K562 (cell line): ENCODE data around the gene ITGA6. TPM values are rescaled to one million over a fixed set of nuclear protein-coding genes. Genes with fewer than 3 reads are reported as not detected.

Experiments
- ATAC-seq: fragments of 200-7000 bp; cut with Tn5 transposase; 3 replicates; pipeline ENCODE4 v1.9.1; 2020; ENCODE audit warnings: moderate library complexity
- BruUV-seq: library from RNA; stranded (reverse); fragments of 400-500 nt; replicated peaks from 2 replicates; lab custom pipeline; 2021; lab: Mats Ljungman, UMichigan
- CTCF ChIA-PET: fragments of 300-600 bp; formaldehyde crosslinking; extraction: SDS; loops from one replicate; lab custom pipeline; 2021; ENCODE audit warnings: low intra/inter-chr PET ratio; lab: Yijun Ruan, JAX
- POLR2A ChIA-PET: fragments of 300-600, 350-650 bp; sonication (Branson Sonifier 250); formaldehyde crosslinking; extraction: SDS; loops from one replicate; lab custom pipeline; 2021; ENCODE audit warnings: antibody characterized with exemption, inconsistent platforms; lab: Yijun Ruan, JAX
- DNase-seq, 4 experiments: peaks; one replicate each; pipeline versions ENCODE4 v3.0.0 to v3.0.0-alpha.2; 2011 to 2018; ENCODE audit warnings: low spot score in 3 of 4, mixed read lengths in 3 of 4; ENCODE audit errors: extremely low read depth in 1 of 4
- FAIRE-seq: peaks from 2 replicates; lab custom pipeline; 2011; peaks lifted over from hg19 to GRCh38; lab: Jason Lieb, UNC
- H2AFZ ChIP-seq: 2 replicates; pipeline ENCODE4 v1.6.0; 2011; ENCODE audit warnings: low read depth, low read length, control low read depth, inconsistent platforms
- H3K27ac ChIP-seq: fragments of 200-600 bp; 3 replicates; pipeline ENCODE4 v1.8.0; 2011; ENCODE audit warnings: low read depth, mild to moderate bottlenecking, control low read depth, inconsistent platforms, low read length, moderate library complexity, mixed read lengths; ENCODE audit errors: extremely low read depth
- H3K27me3 ChIP-seq, 2 experiments: fragments of 300-600 bp in 1 of 2; 2 replicates in 1 of 2; 3 replicates in 1 of 2; pipeline versions ENCODE4 v1.6.0 to v1.8.0; 2011; ENCODE audit warnings: inconsistent platforms in 2 of 2, low read length in 2 of 2, mild to moderate bottlenecking in 1 of 2, mixed read lengths in 1 of 2, moderate library complexity in 1 of 2; ENCODE audit not compliant: control insufficient read depth in 2 of 2, insufficient read depth in 2 of 2
- H3K36me3 ChIP-seq: fragments of 300-600 bp; 3 replicates; pipeline ENCODE4 v1.8.0; 2011; ENCODE audit warnings: mild to moderate bottlenecking, low read length, inconsistent platforms; ENCODE audit not compliant: control insufficient read depth, insufficient read depth
- H3K4me1 ChIP-seq, 2 experiments: fragments of 200-600 bp in 1 of 2; replicated peaks in 1 of 2; 2 replicates in 1 of 2; 3 replicates in 1 of 2; pipeline versions ENCODE4 v1.5.1 to v1.8.0; 2011; ENCODE audit warnings: inconsistent platforms in 2 of 2, low read length in 2 of 2, mild to moderate bottlenecking in 1 of 2, mixed read lengths in 1 of 2, moderate library complexity in 1 of 2; ENCODE audit not compliant: control insufficient read depth in 2 of 2, insufficient read depth in 2 of 2
- H3K4me2 ChIP-seq: 2 replicates; pipeline ENCODE4 v1.6.1; 2011; ENCODE audit warnings: low read length, control low read depth, inconsistent platforms, mixed read lengths; ENCODE audit not compliant: insufficient read depth
- H3K4me3 ChIP-seq: fragments of 200-600 bp; sonication (generic), shearing (Covaris generic); 2 replicates; pipeline ENCODE4 v1.5.1; 2016; ENCODE audit warnings: control low read depth, inconsistent platforms
- H3K79me2 ChIP-seq: fragments of 200-600 bp; 3 replicates; pipeline ENCODE4 v1.8.0; 2011; ENCODE audit warnings: low read length, inconsistent platforms; ENCODE audit not compliant: control insufficient read depth, insufficient read depth
- H3K9ac ChIP-seq, 2 experiments: 2 replicates each; pipeline versions ENCODE4 v1.6.0 to v1.6.1; 2011; ENCODE audit warnings: low read depth in 2 of 2, low read length in 2 of 2, control low read depth in 1 of 2, inconsistent platforms in 1 of 2, mild to moderate bottlenecking in 1 of 2, mixed read lengths in 1 of 2; ENCODE audit not compliant: insufficient read depth in 1 of 2
- H3K9me1 ChIP-seq: one replicate; pipeline ENCODE4 v1.6.0; 2011; ENCODE audit warnings: inconsistent platforms, mild to moderate bottlenecking, low read length, moderate library complexity; ENCODE audit not compliant: control insufficient read depth, insufficient read depth
- H3K9me3 ChIP-seq: replicated peaks from 2 replicates; pipeline ENCODE4 v1.5.1; 2011; ENCODE audit warnings: low read depth, low read length, inconsistent platforms; ENCODE audit not compliant: control insufficient read depth, insufficient read depth
- H4K20me1 ChIP-seq: replicated peaks from 2 replicates; pipeline ENCODE4 v1.6.1; 2011; ENCODE audit warnings: low read length, inconsistent platforms, mixed read lengths; ENCODE audit not compliant: control insufficient read depth, insufficient read depth
- ARNT ChIP-seq, 2 experiments: fragments of 450-650 bp; IDR thresholded peaks; 2 replicates each; pipeline ENCODE4 v1.6.1; 2016; ENCODE audit warnings: mild to moderate bottlenecking in 1 of 2
- CBX5 ChIP-seq: IDR thresholded peaks from 2 replicates; pipeline ENCODE4 v1.6.1; 2014; ENCODE audit warnings: low read depth, borderline replicate concordance
- E4F1 ChIP-seq: fragments of 250-450 bp; sonication (Bioruptor Pico); IDR thresholded peaks from 2 replicates; pipeline ENCODE4 v1.5.0; 2021; ENCODE audit warnings: mild to moderate bottlenecking, borderline replicate concordance
- MAFF ChIP-seq: IDR thresholded peaks from 2 replicates; pipeline ENCODE4 v1.6.1; 2012; ENCODE audit warnings: low read length, improper control_type of control experiment
- MEF2D ChIP-seq: conservative IDR thresholded peaks from 2 replicates; pipeline ENCODE4 v1.6.1; 2016; ENCODE audit warnings: low read depth, missing genetic modification characterization, missing compliant biosample characterization
- NCOA2 ChIP-seq, 2 experiments: fragments of 450-650 bp; IDR thresholded peaks; 2 replicates each; pipeline ENCODE4 v1.6.1; 2018; ENCODE audit warnings: mild to moderate bottlenecking in 2 of 2, moderate library complexity in 1 of 2; ENCODE audit not compliant: partially characterized antibody in 2 of 2
- POLR2H ChIP-seq: IDR thresholded peaks from 2 replicates; pipeline ENCODE4 v1.6.1; 2016; ENCODE audit warnings: missing genetic modification characterization, low read depth, mild to moderate bottlenecking, control low read depth, missing compliant biosample characterization, moderate library complexity
- RBM14 ChIP-seq: fragments of 200-400 bp; formaldehyde crosslinking; IDR thresholded peaks from 2 replicates; pipeline ENCODE4 v1.6.1; 2018; ENCODE audit warnings: low read depth, mild to moderate bottlenecking, low read length, moderate library complexity, borderline replicate concordance; ENCODE audit not compliant: insufficient read depth
- THRAP3 ChIP-seq: fragments of 450-650 bp; IDR thresholded peaks from 2 replicates; pipeline ENCODE4 v1.6.1; 2016; ENCODE audit warnings: mild to moderate bottlenecking, inconsistent platforms, borderline replicate concordance
- ZKSCAN3 ChIP-seq: fragments of 250-450 bp; sonication (Bioruptor Pico); IDR thresholded peaks from 2 replicates; pipeline ENCODE4 v1.4.0; 2020
- ZMIZ1 ChIP-seq, 2 experiments: fragments of 150-350 bp in 1 of 2; IDR thresholded peaks; 2 replicates each; pipeline ENCODE4 v1.6.1; 2012 to 2016; ENCODE audit warnings: low read depth in 2 of 2, low read length in 2 of 2, mild to moderate bottlenecking in 1 of 2, moderate library complexity in 1 of 2
- ZNF41 ChIP-seq: fragments of 250-450 bp; sonication (Bioruptor Pico); conservative IDR thresholded peaks from 2 replicates; pipeline ENCODE4 v1.4.0; 2020; ENCODE audit warnings: mild to moderate bottlenecking
- ZNF707 ChIP-seq: fragments of 250-450 bp; sonication (Bioruptor Pico); conservative IDR thresholded peaks from 2 replicates; pipeline ENCODE4 v1.8.0; 2022; ENCODE audit warnings: inconsistent platforms, mild to moderate bottlenecking, moderate library complexity
- ZNF830 ChIP-seq: fragments of 250-450 bp; sonication (Bioruptor Pico); IDR thresholded peaks from 2 replicates; pipeline ENCODE4 v1.5.0; 2021; ENCODE audit warnings: mild to moderate bottlenecking
- WGBS: fragments of 100-300 bp; shearing (Covaris generic); methylation state at CpG from one replicate; pipeline ENCODE4 v1.1.6; 2016; ENCODE audit warnings: low coverage, mixed read lengths; ENCODE audit not compliant: insufficient coverage; ENCODE audit errors: missing lambda C conversion rate; 5-methylcytosine and 5-hydroxymethylcytosine counted together
- in situ Hi-C: fragments of 300-500 bp; cut with MboI; formaldehyde crosslinking; loops from 4 replicates; pipeline ENCODE4 v1.15.0; 2018; ENCODE audit warnings: inconsistent platforms, mixed read lengths
- intact Hi-C: fragments of 100-400 bp; cut with micrococcal nuclease; formaldehyde crosslinking; loops from 2 replicates; pipeline ENCODE4 v1.14.2; 2022
- polyA plus RNA-seq, 8 experiments: library from polyadenylated mRNA; depleted of rRNA in 4 of 8; stranded (reverse) in 5 of 8; unstranded in 3 of 8; fragments of >200 nt; fragmentation: Nextera tagmentation in 2 of 8; fragmentation: Illumina TruSeq in 1 of 8; extraction: Ambion mirVana in 2 of 8; extraction: Trizol in 1 of 8; gene quantifications; 2 replicates each; pipeline versions ENCODE4 v1.2.1 to v1.2.3, GENCODE V29; 2011 to 2014; ENCODE audit warnings: inconsistent platforms in 1 of 8, missing spikeins in 1 of 8
- total RNA-seq, 7 experiments: library from RNA; depleted of rRNA in 6 of 7; stranded (reverse); fragments of >200 nt in 6 of 7; fragmentation: Illumina TruSeq in 2 of 7; extraction: Trizol in 2 of 7; gene quantifications; 2 replicates each; pipeline versions ENCODE4 v1.2.1 to v1.2.3, GENCODE V29; 2011 to 2021; ENCODE audit warnings: low replicate concordance in 1 of 7
- TF ChIP-seq, protein P1 (sequence below): fragments of 450-650 bp; IDR thresholded peaks from one replicate; pipeline ENCODE4 v1.6.1; 2018; ENCODE audit warnings: mild to moderate bottlenecking, moderate library complexity; ENCODE audit not compliant: partially characterized antibody

Gene ITGA6
- total and polyA plus RNA-seq, 9 of the 15 experiments (the other 6 are each of a cell fraction or from before 2014, with no cell fraction given), result 0.01 to 0.29 (median 0.05) TPM; not detected in 5

DNA sequence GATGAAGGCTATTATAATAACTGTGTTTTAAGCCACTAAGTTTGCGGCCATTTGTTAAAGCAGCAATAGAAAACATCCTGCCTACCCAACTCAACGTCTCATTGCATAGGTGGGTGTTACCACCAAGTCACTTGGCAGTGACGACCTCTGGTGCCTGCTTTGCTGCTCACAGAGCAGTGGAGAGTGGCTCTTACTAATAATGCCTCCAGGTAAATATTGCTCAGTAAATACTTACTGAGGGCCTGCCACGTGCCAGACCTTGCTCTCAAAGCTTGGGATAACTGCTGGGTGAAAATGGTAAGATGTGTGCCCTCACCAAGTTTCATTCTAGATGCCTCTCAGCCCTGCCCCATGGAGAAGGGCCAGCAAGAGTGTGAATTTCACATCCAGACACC lies 27.7 kb downstream of the ITGA6 start (continued):
- TF ChIP-seq RBM14, result no peak

DNA sequence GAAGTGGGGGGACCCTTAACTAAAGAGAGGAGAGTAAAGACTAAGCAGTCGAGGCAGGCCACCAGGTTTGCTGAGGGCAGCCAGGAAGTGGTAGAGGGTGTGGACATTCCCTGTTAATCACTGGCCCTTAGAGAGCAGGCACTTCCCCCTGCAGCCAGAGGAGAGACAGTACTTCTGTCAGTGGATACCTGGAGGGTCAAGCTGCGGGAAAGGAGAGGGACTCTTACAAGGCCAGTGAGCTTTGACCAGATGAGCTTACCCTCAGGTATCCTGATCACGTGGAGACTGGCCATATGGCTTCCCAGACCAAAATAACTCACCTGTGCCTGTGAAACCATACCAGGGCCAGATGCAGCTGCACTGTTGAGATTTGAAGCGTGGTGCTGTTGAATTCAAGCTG lies 28.6 kb downstream of the ITGA6 start:
- Histone ChIP-seq H3K4me1 (no peaks in the 10 kb centered on the region), H3K4me2 (no peak overlapping the region), H3K27me3 (peaks cover 7 to 45% of the 10 kb centered on the region in 2 experiments; a peak in 4 of 5 replicates), H3K27ac (no peak overlapping the region), H2AFZ (no peak overlapping the region), H4K20me1 (no peaks in the 10 kb centered on the region), H3K9me1 (no peaks in the 10 kb centered on the region), H3K9me3 (no peaks in the 10 kb centered on the region), H3K79me2 (no peaks in the 10 kb centered on the region), H3K36me3 (no peaks in the 10 kb centered on the region), H3K4me3 (no peak overlapping the region), H3K9ac (no peak overlapping the region)
- ChIA-PET CTCF (no interaction called here), POLR2A (interaction anchor here (0.6 kb wide), 2 partner anchors 90 to 875 kb away, joined by 3 read pairs; no protein-coding TSS in a partner anchor)
- 0% methylated on average over 4 of the region's 4 CpGs for WGBS
- FAIRE-seq (no peak), ATAC-seq (no peak; the same call in 2 of the 3 replicates), DNase-seq (no peak)
- intact Hi-C loops, result no loop called here
- in situ Hi-C loops, result loop anchor here (25.0 kb wide), 1 partner anchor 869 kb away; no protein-coding TSS in a partner anchor
- BruUV-seq, result no TSS peak
- TF ChIP-seq NCOA2 (IDR thresholded peaks at IDR 0.05; ENCODE audit: partially characterized antibody in 2 of 2) (no peak), ARNT (IDR thresholded peaks at IDR 0.05) (no peak), ZNF41 (no peak), THRAP3 (no peak), MAFF (no peak), CBX5 (no peak), E4F1 (no peak), ZNF707 (CRISPR knock-in tag) (no peak), ZNF830 (CRISPR knock-in tag) (no peak), ZMIZ1 (IDR thresholded peaks at IDR 0.05; ENCODE audit: low read depth in 2 of 2, low read length in 2 of 2) (no peak), POLR2H (no peak), ZKSCAN3 (CRISPR knock-in tag) (no peak), MEF2D (tag) (no peak)
- TF ChIP-seq, protein P1, sequence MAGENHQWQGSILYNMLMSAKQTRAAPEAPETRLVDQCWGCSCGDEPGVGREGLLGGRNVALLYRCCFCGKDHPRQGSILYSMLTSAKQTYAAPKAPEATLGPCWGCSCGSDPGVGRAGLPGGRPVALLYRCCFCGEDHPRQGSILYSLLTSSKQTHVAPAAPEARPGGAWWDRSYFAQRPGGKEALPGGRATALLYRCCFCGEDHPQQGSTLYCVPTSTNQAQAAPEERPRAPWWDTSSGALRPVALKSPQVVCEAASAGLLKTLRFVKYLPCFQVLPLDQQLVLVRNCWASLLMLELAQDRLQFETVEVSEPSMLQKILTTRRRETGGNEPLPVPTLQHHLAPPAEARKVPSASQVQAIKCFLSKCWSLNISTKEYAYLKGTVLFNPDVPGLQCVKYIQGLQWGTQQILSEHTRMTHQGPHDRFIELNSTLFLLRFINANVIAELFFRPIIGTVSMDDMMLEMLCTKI, result no peak
